ENCODE results near the gene CDH13.

- TF ChIP-seq KDM5A (IDR thresholded peaks at IDR 0.05; ENCODE audit: low read length), result no peak
- no peak for TF ChIP-seq NRF1 (IDR thresholded peaks at IDR 0.05; ENCODE audit: low read depth, low read length)
- TF ChIP-seq SIN3A (conservative IDR thresholded peaks at IDR 0.05 in 1 of 2, IDR thresholded peaks at IDR 0.05 in 1 of 2; ENCODE audit: low read depth in 1 of 2, low read length in 2 of 2), result no peak
- TF ChIP-seq CTCF (IDR thresholded peaks at IDR 0.05; ENCODE audit: control extremely low read depth in 1 of 3, insufficient read depth in 1 of 3, low read depth in 1 of 3, low read length in 3 of 3), result no peak
- TF ChIP-seq EP300 (IDR thresholded peaks at IDR 0.05; ENCODE audit: borderline replicate concordance in 1 of 2, low read depth in 2 of 2, low read length in 2 of 2), result no peak
Observed at GRCh38 chr16:83336603-83337002, 709.8 kb downstream of the CDH13 start.
